Measurements from ENCODE around the gene TRIM17.

GRCh38 chr1:228378873-228379460 lies 37.7 kb downstream of the TRIM17 start:
- TF ChIP-seq CTCF (IDR thresholded peaks at IDR 0.05) (no peak), POLR2A (IDR thresholded peaks at IDR 0.05) (no peak), POLR2AphosphoS5 (IDR thresholded peaks at IDR 0.05; ENCODE audit: insufficient read depth in 1 of 2, low read depth in 1 of 2) (no peak)

All from vagina (tissue), 2 donors.